ENCODE data around the gene ZDHHC4. TPM values are rescaled to one million over a fixed set of nuclear protein-coding genes. Genes with fewer than 3 reads are reported as not detected.

The ZDHHC4 gene
- polyA plus RNA-seq, 2 of the 4 experiments (the other 2 are of a cell fraction): 42.8 to 118 TPM

- Histone ChIP-seq H3K4me2 (no peak overlapping the region), H3K4me3 (no peak overlapping the region), H3K4me1 (no peaks in the 10 kb centered on the region), H3K27ac (no peak overlapping the region), H3K9me3 (no peaks in the 10 kb centered on the region)
- FAIRE-seq (no peak), ATAC-seq (no peak), DNase-seq (ENCODE audit: low read depth in 1 of 2, low spot score in 1 of 2) (no peak)
- 94% methylated on average over 56 of the region's 67 CpGs for WGBS (ENCODE audit: missing lambda C conversion rate)
- TF ChIP-seq POLR2A (IDR thresholded peaks at IDR 0.05; ENCODE audit: low read length): no peak
- TF ChIP-seq RAD21 (conservative IDR thresholded peaks at IDR 0.05 in 1 of 2, IDR thresholded peaks at IDR 0.05 in 1 of 2): no peak
- TF ChIP-seq SMC3 (IDR thresholded peaks at IDR 0.05): no peak
- no peak for TF ChIP-seq JUN (IDR thresholded peaks at IDR 0.05)
- TF ChIP-seq MYC (IDR thresholded peaks at IDR 0.05; ENCODE audit: borderline replicate concordance, low read length): no peak
- TF ChIP-seq BHLHE40 (IDR thresholded peaks at IDR 0.05; ENCODE audit: low read depth, low read length): no peak
- TF ChIP-seq CBX2 (IDR thresholded peaks at IDR 0.05; ENCODE audit: borderline replicate concordance, low read depth): no peak
- no peak for TF ChIP-seq CEBPB (IDR thresholded peaks at IDR 0.05)
- TF ChIP-seq HEYL (CRISPR knock-in tag; IDR thresholded peaks at IDR 0.05): no peak
- no peak for TF ChIP-seq PHF8 (IDR thresholded peaks at IDR 0.05; ENCODE audit: borderline replicate concordance, low read depth)
- TF ChIP-seq HDAC2 (IDR thresholded peaks at IDR 0.05): no peak
- no peak for TF ChIP-seq JUNB (IDR thresholded peaks at IDR 0.05)
- no peak for TF ChIP-seq POLR2AphosphoS2 (conservative IDR thresholded peaks at IDR 0.05; ENCODE audit: low read length)
- no peak for TF ChIP-seq FOSB (CRISPR knock-in tag; IDR thresholded peaks at IDR 0.05)
- no peak for TF ChIP-seq RARB (CRISPR knock-in tag; IDR thresholded peaks at IDR 0.05)
- TF ChIP-seq MAZ (IDR thresholded peaks at IDR 0.05; ENCODE audit: borderline replicate concordance, low read depth, low read length): no peak
- TF ChIP-seq, protein P1, sequence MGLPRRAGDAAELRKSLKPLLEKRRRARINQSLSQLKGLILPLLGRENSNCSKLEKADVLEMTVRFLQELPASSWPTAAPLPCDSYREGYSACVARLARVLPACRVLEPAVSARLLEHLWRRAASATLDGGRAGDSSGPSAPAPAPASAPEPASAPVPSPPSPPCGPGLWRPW (IDR thresholded peaks at IDR 0.05): no peak
- ChIA-PET POLR2A (no interaction called here), CTCF (no interaction called here)
Measured at GRCh38 chr7:6622134-6622710, 45.0 kb downstream of the ZDHHC4 start.

DNA sequence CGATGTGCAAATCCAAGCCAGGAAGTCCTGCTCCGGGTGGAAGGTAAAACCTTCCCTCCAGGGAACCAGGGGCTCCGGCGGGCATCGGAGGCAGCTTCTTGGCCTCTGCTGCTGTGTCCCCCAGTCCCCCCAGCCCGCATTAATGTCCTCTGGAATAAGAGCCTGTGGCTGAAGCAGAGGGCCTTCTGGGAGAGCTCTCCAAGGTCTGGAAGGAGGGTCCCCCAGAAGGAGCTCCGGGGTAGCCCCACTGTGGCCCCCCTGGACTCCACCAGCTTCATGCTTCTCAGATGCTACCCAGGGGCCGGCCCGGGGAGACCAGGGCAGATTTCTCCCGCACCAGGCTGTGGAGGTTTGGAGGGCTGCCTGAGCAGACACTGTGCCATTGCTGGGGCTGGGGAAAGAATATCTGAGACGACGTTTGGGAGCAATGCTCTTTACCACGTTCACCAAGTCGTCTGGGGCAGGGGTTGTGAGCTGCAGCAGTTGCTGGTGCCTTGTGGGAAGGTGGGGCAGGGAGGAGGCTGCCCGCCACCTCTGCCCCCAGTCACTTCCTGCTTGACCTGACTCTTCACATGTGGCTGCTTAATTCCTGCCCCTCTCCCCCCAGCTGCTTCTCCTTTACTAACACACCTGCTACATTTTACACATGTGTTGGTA is 46.5 kb downstream of the ZDHHC4 start:
- POLR2A ChIA-PET: no interaction called here
- TF ChIP-seq ZSCAN20 (CRISPR knock-in tag; IDR thresholded peaks at IDR 0.05): no peak
- TF ChIP-seq HMGXB4 (CRISPR knock-in tag; IDR thresholded peaks at IDR 0.05; ENCODE audit: borderline replicate concordance): no peak
- no peak for TF ChIP-seq EHMT2 (IDR thresholded peaks at IDR 0.05; ENCODE audit: low read depth)
- no peak for TF ChIP-seq MYC (IDR thresholded peaks at IDR 0.05; ENCODE audit: borderline replicate concordance, low read length)
- TF ChIP-seq, protein P2, sequence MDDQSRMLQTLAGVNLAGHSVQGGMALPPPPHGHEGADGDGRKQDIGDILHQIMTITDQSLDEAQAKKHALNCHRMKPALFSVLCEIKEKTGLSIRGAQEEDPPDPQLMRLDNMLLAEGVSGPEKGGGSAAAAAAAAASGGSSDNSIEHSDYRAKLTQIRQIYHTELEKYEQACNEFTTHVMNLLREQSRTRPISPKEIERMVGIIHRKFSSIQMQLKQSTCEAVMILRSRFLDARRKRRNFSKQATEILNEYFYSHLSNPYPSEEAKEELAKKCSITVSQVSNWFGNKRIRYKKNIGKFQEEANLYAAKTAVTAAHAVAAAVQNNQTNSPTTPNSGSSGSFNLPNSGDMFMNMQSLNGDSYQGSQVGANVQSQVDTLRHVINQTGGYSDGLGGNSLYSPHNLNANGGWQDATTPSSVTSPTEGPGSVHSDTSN (IDR thresholded peaks at IDR 0.05): no peak
- no peak for TF ChIP-seq E2F6 (IDR thresholded peaks at IDR 0.05; ENCODE audit: borderline replicate concordance, low read depth)
- no peak for TF ChIP-seq REST (IDR thresholded peaks at IDR 0.05)
- TF ChIP-seq ZC3H11A (IDR thresholded peaks at IDR 0.05): no peak
- TF ChIP-seq, protein P3, sequence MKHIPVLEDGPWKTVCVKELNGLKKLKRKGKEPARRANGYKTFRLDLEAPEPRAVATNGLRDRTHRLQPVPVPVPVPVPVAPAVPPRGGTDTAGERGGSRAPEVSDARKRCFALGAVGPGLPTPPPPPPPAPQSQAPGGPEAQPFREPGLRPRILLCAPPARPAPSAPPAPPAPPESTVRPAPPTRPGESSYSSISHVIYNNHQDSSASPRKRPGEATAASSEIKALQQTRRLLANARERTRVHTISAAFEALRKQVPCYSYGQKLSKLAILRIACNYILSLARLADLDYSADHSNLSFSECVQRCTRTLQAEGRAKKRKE (CRISPR knock-in tag; IDR thresholded peaks at IDR 0.05; ENCODE audit: low read depth): no peak
- no peak for TF ChIP-seq BHLHE40 (IDR thresholded peaks at IDR 0.05; ENCODE audit: low read depth, low read length)
- TF ChIP-seq RAD21 (conservative IDR thresholded peaks at IDR 0.05 in 1 of 2, IDR thresholded peaks at IDR 0.05 in 1 of 2): no peak
- TF ChIP-seq, protein P4, sequence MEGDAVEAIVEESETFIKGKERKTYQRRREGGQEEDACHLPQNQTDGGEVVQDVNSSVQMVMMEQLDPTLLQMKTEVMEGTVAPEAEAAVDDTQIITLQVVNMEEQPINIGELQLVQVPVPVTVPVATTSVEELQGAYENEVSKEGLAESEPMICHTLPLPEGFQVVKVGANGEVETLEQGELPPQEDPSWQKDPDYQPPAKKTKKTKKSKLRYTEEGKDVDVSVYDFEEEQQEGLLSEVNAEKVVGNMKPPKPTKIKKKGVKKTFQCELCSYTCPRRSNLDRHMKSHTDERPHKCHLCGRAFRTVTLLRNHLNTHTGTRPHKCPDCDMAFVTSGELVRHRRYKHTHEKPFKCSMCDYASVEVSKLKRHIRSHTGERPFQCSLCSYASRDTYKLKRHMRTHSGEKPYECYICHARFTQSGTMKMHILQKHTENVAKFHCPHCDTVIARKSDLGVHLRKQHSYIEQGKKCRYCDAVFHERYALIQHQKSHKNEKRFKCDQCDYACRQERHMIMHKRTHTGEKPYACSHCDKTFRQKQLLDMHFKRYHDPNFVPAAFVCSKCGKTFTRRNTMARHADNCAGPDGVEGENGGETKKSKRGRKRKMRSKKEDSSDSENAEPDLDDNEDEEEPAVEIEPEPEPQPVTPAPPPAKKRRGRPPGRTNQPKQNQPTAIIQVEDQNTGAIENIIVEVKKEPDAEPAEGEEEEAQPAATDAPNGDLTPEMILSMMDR (IDR thresholded peaks at IDR 0.05): no peak

More for the DNA sequence above, 46.5 kb downstream of the ZDHHC4 start:
- WGBS (ENCODE audit: missing lambda C conversion rate): 46% methylated on average over 9 of the region's 15 CpGs
- DNase-seq (ENCODE audit: low read depth in 1 of 2, low spot score in 1 of 2) (no peak), FAIRE-seq (no peak), ATAC-seq (peak; percentile 9 to 32; a peak in 3 of 6 replicates)
- Histone ChIP-seq H3K4me1 (no peaks in the 10 kb centered on the region), H3K27ac (no peak overlapping the region), H3K4me3 (no peak overlapping the region), H3K9me3 (no peaks in the 10 kb centered on the region), H3K4me2 (no peak overlapping the region)
- CTCF ChIA-PET: interaction anchor here (1.0 kb wide), 1 partner anchor 35 kb away, joined by 3 read pairs; no protein-coding TSS in a partner anchor

Measured in A549 (cell line).